Smooth muscle cell of trachea (primary cell): ENCODE results near the gene TARBP1. TPM values are rescaled to one million over a fixed set of nuclear protein-coding genes. Genes with fewer than 3 reads are reported as not detected.

Source experiments
- total RNA-seq: library from RNA; depleted of rRNA; stranded (reverse); fragments of >200 nt; gene quantifications from 2 replicates; pipeline ENCODE4 v1.2.1, GENCODE V29; 2014

The TARBP1 gene
- 24.6 and 25.5 TPM in 2 replicates for total RNA-seq

GRCh38 chr1:234478481-234479309 is at the start of gene TARBP1:
Gene TARBP1 (minus strand): TSS chr1:234479179. CDS start chr1:234479103, 76 bp downstream.

GRCh38 chr1:234373064-234373958 is 105.7 kb downstream of the TARBP1 start, which contains the start of gene COA6:
Gene COA6 (plus strand): TSS chr1:234373456. CDS start chr1:234373467, 11 bp downstream.

Other genes starting within 250 kb of the TARBP1 start
- 14.6 and 28.5 TPM in 2 replicates for gene COA6, start 105.7 kb downstream of the TARBP1 start, total RNA-seq
- gene IRF2BP2, start 131.0 kb upstream of the TARBP1 start, total RNA-seq: 54.7 and 95.9 TPM in 2 replicates